ENCODE results near the gene COL28A1.

Gene COL28A1

DNA sequence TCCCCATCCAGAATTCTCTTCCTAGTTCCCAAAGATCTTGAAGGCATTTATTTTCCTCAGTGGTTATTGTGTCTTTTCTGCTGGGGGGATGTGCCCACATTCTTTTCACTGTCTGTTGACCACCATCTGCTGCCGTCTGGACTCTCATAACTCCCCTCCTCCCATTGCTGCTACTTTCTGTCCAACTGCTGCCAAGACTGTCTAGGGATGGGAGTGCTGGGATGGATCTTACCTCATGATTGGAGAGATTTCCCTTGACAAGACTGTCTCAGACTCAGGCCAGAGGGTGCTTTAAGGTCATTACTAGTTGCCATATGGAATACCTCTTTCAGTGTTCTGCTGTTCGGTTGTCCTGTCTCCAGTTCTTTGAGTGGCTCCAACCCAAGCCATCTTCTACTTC, 211.8 kb downstream of the COL28A1 start:
- no peak for DNase-seq

DNA sequence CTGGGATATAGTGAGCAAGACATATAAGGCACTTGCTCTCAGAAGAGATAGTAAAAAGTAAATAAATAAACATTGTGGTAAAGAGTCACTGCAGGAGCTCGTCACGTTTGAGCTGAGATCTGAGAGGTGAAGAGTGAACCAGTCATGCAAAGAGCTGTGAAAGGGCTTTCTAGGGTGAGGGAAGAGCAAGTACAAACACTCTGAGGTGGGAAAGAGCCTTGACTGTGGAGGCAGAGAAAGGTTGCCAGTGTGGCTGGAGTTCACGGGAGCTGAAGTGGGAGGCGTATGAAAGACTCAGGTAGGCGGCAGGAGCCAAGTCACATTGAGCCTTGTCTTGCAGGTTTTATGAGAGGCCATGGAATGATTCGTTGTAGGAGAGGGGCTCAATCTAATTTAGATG, 212.3 kb downstream of the COL28A1 start:
- no peak for DNase-seq

GRCh38 chr7:7321681-7322080, 214.0 kb downstream of the COL28A1 start:
- DNase-seq = no peak

- DNase-seq = no peak
These were observed 217.1 kb downstream of the COL28A1 start for GRCh38 chr7:7318601-7319000.

DNA sequence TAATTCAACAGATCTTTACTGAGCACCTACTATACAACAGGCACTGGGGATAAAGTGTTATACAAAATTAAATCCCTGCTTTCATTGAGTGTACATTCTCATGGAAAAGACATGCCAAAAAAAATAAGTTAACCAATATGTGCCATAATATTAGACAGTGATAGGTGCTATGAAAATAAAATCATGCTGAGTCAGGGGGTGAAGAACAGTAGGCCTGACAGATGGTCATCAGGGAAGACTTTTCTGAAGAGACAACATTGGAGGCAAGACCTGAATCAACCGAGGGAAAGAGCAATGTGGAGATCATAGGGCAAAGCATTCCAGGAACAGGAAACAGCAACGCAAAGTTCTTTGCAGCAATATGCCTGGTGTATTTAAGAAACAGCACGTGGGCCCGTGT, 217.8 kb downstream of the COL28A1 start:
- no peak for DNase-seq

DNA sequence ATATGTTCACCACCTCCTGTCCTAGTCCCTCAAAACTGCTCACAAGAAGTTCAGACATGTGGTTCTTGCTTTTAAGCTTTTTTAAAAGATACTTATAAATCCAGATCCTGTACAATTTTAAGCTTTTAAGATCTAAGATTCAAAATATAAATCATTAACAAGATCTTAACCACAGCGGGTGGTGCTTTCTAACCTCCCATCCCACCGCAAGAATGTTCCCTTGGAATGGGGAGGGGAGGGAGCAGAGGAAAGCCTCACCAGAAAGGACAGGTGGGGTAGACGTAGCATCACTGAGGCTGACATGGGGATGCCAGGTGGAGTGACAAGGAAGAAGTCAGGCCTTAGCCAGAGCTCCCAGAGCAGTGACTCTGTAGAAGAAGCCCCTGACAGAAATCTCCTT, 219.8 kb downstream of the COL28A1 start:
- no peak for DNase-seq

DNA sequence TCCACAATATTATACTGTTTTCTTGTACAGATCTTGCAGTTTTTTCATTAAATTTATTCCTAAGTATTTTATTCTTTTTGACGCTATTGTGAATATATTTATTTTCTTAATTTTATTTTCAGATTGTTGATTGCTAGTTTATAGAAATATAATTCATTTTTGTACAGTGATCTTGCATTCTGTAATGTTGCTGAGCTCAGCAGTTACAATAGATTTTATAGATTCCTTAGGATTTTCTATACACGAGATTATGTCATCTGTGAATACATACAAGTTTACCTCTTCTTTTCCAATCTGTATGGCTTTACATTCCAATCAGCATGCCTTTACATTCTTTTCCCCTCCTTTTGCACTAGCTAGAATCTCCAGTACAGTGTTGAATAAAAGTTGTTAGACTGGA, 223.3 kb downstream of the COL28A1 start:
- DNase-seq = no peak

DNA sequence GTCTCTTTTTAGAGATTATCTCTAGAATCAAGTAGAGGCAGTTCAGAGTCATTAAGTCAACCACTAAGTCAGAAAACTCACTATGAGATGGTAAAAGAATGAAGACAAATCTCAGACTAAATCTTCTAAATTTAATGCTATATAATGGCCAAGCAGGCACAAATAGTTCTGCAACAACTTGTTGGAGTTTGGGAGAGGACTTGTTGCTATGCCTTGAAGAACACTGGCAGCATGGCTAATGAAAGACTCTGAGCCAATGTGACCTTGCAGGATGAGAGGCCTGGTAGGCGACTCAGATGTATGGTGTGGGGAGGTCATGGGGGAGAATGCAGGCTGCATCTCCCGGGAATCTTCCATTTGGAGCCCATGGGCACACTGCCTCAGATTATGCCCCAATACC, 224.7 kb downstream of the COL28A1 start:
- no peak for DNase-seq

DNA sequence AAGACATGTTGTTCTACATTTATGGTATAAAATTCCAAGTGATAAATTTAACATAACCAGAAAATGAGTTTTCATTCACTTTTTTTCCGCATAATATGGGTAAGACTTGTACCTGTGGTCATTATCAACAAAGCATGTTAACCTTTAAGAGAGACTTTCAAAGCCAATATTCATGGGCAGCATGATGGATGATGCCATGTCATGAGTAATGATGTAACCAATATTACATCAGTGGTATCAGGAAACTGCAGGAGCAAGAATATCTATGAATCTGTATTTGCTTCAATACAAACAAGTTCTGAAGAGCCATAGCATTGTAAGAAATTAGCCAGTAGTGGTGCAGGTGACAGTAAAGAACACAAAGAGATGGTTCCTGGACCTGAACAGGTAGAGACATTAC, 226.5 kb downstream of the COL28A1 start:
- DNase-seq = no peak

All from NCI-H1048 (cell line).